ENCODE results near the gene SELENOI. TPM values are rescaled to one million over a fixed set of nuclear protein-coding genes. Genes with fewer than 3 reads are reported as not detected.

Gene SELENOI
- total and polyA plus RNA-seq, 2 experiments from 2014 or later, result 8.4 to 67.8 TPM

DNA sequence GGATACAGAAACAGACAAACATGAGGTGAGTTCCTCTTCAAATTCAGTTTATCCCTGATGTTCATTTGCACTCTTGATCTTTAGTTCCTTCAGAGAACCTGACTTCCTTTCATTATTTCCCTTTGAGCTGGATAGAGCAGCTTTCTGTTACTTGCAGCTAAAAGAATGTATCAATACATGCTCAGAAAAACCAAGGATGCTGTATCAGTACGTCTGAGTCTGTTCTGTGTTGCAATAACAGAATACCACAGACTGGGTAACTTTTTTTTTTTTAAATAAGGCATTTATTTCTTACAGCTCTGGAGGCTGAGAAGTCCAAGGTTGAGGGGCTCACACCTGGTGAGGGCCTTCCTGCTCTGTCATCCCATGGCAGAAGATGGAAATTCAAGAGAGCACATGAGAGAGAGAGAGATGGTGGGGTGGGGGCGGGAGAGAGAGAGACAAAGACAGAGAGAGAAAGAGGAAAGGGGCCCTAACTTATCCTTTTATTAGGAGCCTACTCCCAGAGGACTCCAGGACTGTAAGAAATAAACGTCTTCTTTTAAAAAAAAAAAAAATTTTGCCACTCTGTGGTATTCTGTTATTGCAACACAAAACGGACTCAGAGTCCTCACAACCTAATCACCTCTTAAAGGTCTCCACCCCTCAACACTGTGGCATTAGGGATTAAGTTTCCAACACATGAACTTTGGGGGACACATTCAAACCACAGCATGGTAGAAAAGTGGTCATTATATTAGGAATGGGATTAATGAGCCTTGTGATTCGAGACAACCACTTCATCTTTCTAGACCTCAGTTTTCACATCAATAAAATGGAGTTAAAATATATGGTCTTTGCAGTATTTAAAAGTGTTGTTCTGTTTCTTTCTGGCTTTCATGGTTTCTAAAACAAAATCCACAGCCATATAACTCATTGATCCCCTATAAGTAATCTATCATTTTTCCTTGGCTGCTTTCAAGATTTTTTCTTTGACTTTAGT, 18.4 kb upstream of the SELENOI start:
- no peaks in the 10 kb centered on the region for H4K20me1 ChIP-seq (replicated peaks; ENCODE audit: insufficient read depth)
- no peaks in the 10 kb centered on the region for H3K9me2 ChIP-seq (ENCODE audit: insufficient read depth)
- no peak for DNase-seq (ENCODE audit: low spot score)
- no peaks in the 10 kb centered on the region for H3K36me3 ChIP-seq (ENCODE audit: insufficient read depth)
- H3K36me3 Mint-ChIP-seq (ENCODE audit: low read depth), result no peaks in the 10 kb centered on the region
- H3K4me3 Mint-ChIP-seq, result no peak overlapping the region
- H3K4me1 ChIP-seq (ENCODE audit: insufficient read depth), result no peaks in the 10 kb centered on the region
- H3K27me3 ChIP-seq (ENCODE audit: insufficient read depth), result no peaks in the 10 kb centered on the region
- H3K79me2 ChIP-seq (replicated peaks; ENCODE audit: insufficient read depth), result no peaks in the 10 kb centered on the region
- H3K9me3 Mint-ChIP-seq, result no peaks in the 10 kb centered on the region
- no peak overlapping the region for H2AFZ ChIP-seq
- ATAC-seq, result no peak
- TF ChIP-seq POLR2AphosphoS5 (IDR thresholded peaks at IDR 0.05; ENCODE audit: low read depth) (no peak), CREB1 (CRISPR knock-in tag; IDR thresholded peaks at IDR 0.05; ENCODE audit: low read depth) (no peak), EZH2phosphoT487 (IDR thresholded peaks at IDR 0.05; ENCODE audit: unreplicated experiment) (no peak), JUNB (IDR thresholded peaks at IDR 0.05; ENCODE audit: unreplicated experiment) (no peak), ZNF114 (CRISPR knock-in tag; IDR thresholded peaks at IDR 0.05) (no peak), NANOG (IDR thresholded peaks at IDR 0.05; ENCODE audit: borderline replicate concordance) (no peak), EZH2 (IDR thresholded peaks at IDR 0.05; ENCODE audit: low read depth, unreplicated experiment) (no peak), STAT1 (IDR thresholded peaks at IDR 0.05; ENCODE audit: unreplicated experiment) (no peak), ZNF331 (CRISPR knock-in tag; IDR thresholded peaks at IDR 0.05; ENCODE audit: low read depth) (no peak)
- TF ChIP-seq, protein P1, sequence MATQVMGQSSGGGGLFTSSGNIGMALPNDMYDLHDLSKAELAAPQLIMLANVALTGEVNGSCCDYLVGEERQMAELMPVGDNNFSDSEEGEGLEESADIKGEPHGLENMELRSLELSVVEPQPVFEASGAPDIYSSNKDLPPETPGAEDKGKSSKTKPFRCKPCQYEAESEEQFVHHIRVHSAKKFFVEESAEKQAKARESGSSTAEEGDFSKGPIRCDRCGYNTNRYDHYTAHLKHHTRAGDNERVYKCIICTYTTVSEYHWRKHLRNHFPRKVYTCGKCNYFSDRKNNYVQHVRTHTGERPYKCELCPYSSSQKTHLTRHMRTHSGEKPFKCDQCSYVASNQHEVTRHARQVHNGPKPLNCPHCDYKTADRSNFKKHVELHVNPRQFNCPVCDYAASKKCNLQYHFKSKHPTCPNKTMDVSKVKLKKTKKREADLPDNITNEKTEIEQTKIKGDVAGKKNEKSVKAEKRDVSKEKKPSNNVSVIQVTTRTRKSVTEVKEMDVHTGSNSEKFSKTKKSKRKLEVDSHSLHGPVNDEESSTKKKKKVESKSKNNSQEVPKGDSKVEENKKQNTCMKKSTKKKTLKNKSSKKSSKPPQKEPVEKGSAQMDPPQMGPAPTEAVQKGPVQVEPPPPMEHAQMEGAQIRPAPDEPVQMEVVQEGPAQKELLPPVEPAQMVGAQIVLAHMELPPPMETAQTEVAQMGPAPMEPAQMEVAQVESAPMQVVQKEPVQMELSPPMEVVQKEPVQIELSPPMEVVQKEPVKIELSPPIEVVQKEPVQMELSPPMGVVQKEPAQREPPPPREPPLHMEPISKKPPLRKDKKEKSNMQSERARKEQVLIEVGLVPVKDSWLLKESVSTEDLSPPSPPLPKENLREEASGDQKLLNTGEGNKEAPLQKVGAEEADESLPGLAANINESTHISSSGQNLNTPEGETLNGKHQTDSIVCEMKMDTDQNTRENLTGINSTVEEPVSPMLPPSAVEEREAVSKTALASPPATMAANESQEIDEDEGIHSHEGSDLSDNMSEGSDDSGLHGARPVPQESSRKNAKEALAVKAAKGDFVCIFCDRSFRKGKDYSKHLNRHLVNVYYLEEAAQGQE (IDR thresholded peaks at IDR 0.05; ENCODE audit: unreplicated experiment), result no peak
- TF ChIP-seq, protein P2, sequence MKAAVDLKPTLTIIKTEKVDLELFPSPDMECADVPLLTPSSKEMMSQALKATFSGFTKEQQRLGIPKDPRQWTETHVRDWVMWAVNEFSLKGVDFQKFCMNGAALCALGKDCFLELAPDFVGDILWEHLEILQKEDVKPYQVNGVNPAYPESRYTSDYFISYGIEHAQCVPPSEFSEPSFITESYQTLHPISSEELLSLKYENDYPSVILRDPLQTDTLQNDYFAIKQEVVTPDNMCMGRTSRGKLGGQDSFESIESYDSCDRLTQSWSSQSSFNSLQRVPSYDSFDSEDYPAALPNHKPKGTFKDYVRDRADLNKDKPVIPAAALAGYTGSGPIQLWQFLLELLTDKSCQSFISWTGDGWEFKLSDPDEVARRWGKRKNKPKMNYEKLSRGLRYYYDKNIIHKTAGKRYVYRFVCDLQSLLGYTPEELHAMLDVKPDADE (IDR thresholded peaks at IDR 0.05), result no peak
- TF ChIP-seq, protein P3, sequence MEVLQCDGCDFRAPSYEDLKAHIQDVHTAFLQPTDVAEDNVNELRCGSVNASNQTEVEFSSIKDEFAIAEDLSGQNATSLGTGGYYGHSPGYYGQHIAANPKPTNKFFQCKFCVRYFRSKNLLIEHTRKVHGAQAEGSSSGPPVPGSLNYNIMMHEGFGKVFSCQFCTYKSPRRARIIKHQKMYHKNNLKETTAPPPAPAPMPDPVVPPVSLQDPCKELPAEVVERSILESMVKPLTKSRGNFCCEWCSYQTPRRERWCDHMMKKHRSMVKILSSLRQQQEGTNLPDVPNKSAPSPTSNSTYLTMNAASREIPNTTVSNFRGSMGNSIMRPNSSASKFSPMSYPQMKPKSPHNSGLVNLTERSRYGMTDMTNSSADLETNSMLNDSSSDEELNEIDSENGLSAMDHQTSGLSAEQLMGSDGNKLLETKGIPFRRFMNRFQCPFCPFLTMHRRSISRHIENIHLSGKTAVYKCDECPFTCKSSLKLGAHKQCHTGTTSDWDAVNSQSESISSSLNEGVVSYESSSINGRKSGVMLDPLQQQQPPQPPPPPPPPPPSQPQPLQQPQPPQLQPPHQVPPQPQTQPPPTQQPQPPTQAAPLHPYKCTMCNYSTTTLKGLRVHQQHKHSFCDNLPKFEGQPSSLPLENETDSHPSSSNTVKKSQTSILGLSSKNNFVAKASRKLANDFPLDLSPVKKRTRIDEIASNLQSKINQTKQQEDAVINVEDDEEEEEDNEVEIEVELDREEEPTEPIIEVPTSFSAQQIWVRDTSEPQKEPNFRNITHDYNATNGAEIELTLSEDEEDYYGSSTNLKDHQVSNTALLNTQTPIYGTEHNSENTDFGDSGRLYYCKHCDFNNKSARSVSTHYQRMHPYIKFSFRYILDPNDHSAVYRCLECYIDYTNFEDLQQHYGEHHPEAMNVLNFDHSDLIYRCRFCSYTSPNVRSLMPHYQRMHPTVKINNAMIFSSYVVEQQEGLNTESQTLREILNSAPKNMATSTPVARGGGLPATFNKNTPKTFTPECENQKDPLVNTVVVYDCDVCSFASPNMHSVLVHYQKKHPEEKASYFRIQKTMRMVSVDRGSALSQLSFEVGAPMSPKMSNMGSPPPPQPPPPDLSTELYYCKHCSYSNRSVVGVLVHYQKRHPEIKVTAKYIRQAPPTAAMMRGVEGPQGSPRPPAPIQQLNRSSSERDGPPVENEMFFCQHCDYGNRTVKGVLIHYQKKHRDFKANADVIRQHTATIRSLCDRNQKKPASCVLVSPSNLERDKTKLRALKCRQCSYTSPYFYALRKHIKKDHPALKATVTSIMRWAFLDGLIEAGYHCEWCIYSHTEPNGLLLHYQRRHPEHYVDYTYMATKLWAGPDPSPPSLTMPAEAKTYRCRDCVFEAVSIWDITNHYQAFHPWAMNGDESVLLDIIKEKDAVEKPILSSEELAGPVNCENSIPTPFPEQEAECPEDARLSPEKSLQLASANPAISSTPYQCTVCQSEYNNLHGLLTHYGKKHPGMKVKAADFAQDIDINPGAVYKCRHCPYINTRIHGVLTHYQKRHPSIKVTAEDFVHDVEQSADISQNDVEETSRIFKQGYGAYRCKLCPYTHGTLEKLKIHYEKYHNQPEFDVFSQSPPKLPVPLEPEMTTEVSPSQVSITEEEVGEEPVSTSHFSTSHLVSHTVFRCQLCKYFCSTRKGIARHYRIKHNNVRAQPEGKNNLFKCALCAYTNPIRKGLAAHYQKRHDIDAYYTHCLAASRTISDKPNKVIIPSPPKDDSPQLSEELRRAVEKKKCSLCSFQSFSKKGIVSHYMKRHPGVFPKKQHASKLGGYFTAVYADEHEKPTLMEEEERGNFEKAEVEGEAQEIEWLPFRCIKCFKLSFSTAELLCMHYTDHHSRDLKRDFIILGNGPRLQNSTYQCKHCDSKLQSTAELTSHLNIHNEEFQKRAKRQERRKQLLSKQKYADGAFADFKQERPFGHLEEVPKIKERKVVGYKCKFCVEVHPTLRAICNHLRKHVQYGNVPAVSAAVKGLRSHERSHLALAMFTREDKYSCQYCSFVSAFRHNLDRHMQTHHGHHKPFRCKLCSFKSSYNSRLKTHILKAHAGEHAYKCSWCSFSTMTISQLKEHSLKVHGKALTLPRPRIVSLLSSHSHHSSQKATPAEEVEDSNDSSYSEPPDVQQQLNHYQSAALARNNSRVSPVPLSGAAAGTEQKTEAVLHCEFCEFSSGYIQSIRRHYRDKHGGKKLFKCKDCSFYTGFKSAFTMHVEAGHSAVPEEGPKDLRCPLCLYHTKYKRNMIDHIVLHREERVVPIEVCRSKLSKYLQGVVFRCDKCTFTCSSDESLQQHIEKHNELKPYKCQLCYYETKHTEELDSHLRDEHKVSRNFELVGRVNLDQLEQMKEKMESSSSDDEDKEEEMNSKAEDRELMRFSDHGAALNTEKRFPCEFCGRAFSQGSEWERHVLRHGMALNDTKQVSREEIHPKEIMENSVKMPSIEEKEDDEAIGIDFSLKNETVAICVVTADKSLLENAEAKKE (CRISPR knock-in tag; IDR thresholded peaks at IDR 0.05), result no peak
- TF ChIP-seq, protein P4, sequence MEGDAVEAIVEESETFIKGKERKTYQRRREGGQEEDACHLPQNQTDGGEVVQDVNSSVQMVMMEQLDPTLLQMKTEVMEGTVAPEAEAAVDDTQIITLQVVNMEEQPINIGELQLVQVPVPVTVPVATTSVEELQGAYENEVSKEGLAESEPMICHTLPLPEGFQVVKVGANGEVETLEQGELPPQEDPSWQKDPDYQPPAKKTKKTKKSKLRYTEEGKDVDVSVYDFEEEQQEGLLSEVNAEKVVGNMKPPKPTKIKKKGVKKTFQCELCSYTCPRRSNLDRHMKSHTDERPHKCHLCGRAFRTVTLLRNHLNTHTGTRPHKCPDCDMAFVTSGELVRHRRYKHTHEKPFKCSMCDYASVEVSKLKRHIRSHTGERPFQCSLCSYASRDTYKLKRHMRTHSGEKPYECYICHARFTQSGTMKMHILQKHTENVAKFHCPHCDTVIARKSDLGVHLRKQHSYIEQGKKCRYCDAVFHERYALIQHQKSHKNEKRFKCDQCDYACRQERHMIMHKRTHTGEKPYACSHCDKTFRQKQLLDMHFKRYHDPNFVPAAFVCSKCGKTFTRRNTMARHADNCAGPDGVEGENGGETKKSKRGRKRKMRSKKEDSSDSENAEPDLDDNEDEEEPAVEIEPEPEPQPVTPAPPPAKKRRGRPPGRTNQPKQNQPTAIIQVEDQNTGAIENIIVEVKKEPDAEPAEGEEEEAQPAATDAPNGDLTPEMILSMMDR (conservative IDR thresholded peaks at IDR 0.05; ENCODE audit: low read depth in 2 of 2), result no peak
- no peak overlapping the region for H3K4me3 ChIP-seq
- no peaks in the 10 kb centered on the region for H3F3A ChIP-seq (replicated peaks; ENCODE audit: low read depth)
- H3K4me2 ChIP-seq, result no peak overlapping the region
- H3K4me1 Mint-ChIP-seq, result peaks cover 5% of the 10 kb centered on the region; the same call in 1 of the 3 replicates
- no peak overlapping the region for H3K27ac ChIP-seq (ENCODE audit: low read depth)
- no peak overlapping the region for H3K27ac Mint-ChIP-seq
- H3K27me3 Mint-ChIP-seq (ENCODE audit: insufficient read depth, low read depth, poor library complexity), result peaks cover 7% of the 10 kb centered on the region
